ENCODE data around the gene IL1RAPL2. TPM values are rescaled to one million over a fixed set of nuclear protein-coding genes. Genes with fewer than 3 reads are reported as not detected.

The IL1RAPL2 gene
- total RNA-seq, 2 donors from 2014 or later = not detected

- Histone ChIP-seq H3K4me1 (no peaks in the 10 kb centered on the region), H3K36me3 (no peaks in the 10 kb centered on the region), H3K9me3 (no peaks in the 10 kb centered on the region), H3K27me3 (no peaks in the 10 kb centered on the region), H3K4me3 (no peak overlapping the region), H3K27ac (no peak overlapping the region)
- TF ChIP-seq CTCF (IDR thresholded peaks at IDR 0.05) = no peak
- DNase-seq (ENCODE audit: low spot score) = no peak
Observed at GRCh38 chrX:104707572-104707971, 141.6 kb downstream of the IL1RAPL2 start.

GRCh38 chrX:104712515-104712914 lies 146.5 kb downstream of the IL1RAPL2 start:
- no peaks in the 10 kb centered on the region for H3K27me3 ChIP-seq
- H3K9me3 ChIP-seq = no peaks in the 10 kb centered on the region
- no peak overlapping the region for H3K27ac ChIP-seq
- no peak for DNase-seq (ENCODE audit: low spot score)
- H3K4me3 ChIP-seq = no peak overlapping the region
- TF ChIP-seq CTCF (IDR thresholded peaks at IDR 0.05) = no peak
- no peaks in the 10 kb centered on the region for H3K4me1 ChIP-seq
- no peaks in the 10 kb centered on the region for H3K36me3 ChIP-seq

DNA sequence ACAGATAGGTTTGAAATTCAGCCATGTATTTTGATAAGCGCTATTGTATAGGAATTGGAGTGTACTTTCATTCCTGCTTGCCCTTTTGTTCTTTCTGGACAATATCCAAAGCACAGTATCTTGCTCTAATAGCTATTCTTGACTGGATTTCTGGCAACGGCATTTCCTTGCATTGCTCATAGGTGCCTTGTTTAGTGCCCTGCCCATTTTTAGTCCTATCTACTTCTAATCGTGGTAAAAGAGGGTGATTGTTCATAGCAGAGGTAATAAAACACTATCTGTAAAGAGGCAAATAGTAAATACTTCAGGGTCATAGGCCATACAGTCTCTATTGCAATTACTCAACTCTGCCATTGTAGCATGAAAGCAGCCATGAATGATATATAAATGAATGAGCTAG lies 155.9 kb downstream of the IL1RAPL2 start:
- DNase-seq (ENCODE audit: low spot score) = no peak
- no peak overlapping the region for H3K4me3 ChIP-seq
- H3K4me1 ChIP-seq = no peaks in the 10 kb centered on the region
- no peak for TF ChIP-seq CTCF (IDR thresholded peaks at IDR 0.05)
- H3K27me3 ChIP-seq = no peaks in the 10 kb centered on the region
- no peaks in the 10 kb centered on the region for H3K9me3 ChIP-seq
- no peaks in the 10 kb centered on the region for H3K36me3 ChIP-seq
- no peak overlapping the region for H3K27ac ChIP-seq

DNA sequence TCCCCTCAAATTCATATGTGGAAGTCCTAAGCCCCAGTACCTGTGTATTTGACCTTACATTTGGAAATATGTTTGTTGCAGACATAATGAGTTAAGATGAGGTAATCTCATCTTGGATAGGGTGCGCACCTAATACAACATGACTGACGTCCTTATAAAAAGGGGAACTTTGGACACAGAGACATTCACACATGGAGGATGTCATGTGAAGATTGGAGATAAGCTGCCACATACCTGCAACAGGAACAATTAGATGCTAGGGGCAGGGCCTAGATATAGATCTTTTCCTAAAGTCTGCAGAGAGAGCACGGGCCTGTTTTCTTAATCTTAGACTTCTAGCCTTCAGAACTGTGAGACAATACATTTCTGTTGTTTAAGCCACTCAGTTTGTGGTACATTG lies 162.5 kb downstream of the IL1RAPL2 start:
- H3K9me3 ChIP-seq = no peaks in the 10 kb centered on the region
- H3K4me3 ChIP-seq = no peak overlapping the region
- no peaks in the 10 kb centered on the region for H3K27me3 ChIP-seq
- no peaks in the 10 kb centered on the region for H3K4me1 ChIP-seq
- no peak overlapping the region for H3K27ac ChIP-seq
- TF ChIP-seq CTCF (IDR thresholded peaks at IDR 0.05) = no peak
- no peak for DNase-seq (ENCODE audit: low spot score)
- H3K36me3 ChIP-seq = no peaks in the 10 kb centered on the region

DNA sequence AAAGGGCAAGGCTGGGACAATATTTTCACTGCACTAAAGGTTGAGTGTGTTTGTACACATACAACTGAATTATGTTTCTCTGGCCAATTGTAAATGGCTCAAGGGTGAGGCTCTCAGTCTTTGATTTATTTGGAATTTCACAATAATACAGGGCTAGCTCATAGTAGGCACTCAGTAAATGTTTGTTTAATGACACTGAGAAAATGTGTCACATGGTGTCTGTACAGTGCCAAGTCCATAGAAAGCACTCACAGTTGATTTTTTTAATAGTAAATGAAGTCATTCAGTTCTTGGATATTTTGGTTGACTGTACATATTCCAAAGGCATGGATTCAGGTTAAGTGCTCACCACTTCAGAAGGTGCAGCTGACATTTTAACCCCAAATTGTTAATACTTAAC lies 176.4 kb downstream of the IL1RAPL2 start:
- TF ChIP-seq CTCF (IDR thresholded peaks at IDR 0.05) = no peak
- Histone ChIP-seq H3K4me3 (no peak overlapping the region), H3K27ac (no peak overlapping the region), H3K36me3 (no peaks in the 10 kb centered on the region), H3K4me1 (no peaks in the 10 kb centered on the region), H3K9me3 (no peaks in the 10 kb centered on the region), H3K27me3 (no peaks in the 10 kb centered on the region)
- no peak for DNase-seq (ENCODE audit: low spot score)

GRCh38 chrX:104745152-104745551 lies 179.2 kb downstream of the IL1RAPL2 start:
- Histone ChIP-seq H3K36me3 (no peaks in the 10 kb centered on the region), H3K27me3 (no peaks in the 10 kb centered on the region), H3K27ac (no peak overlapping the region), H3K4me3 (no peak overlapping the region), H3K4me1 (no peaks in the 10 kb centered on the region), H3K9me3 (no peaks in the 10 kb centered on the region)
- TF ChIP-seq CTCF (IDR thresholded peaks at IDR 0.05) = no peak
- no peak for DNase-seq (ENCODE audit: low spot score)

Data from right atrium auricular region (tissue), 2 donors.